HFF-Myc (cell line): Measurements from ENCODE around the gene SLC25A26.

Experiments used
- DNase-seq: peaks from one replicate; pipeline ENCODE4 v3.0.0-alpha.2; 2011; ENCODE audit warnings: low read depth; ENCODE audit errors: extremely low read depth
- H3K4me3 ChIP-seq: replicated peaks from 2 replicates; pipeline ENCODE4 v1.5.1; 2011; ENCODE audit warnings: low read depth, mild to moderate bottlenecking, control low read depth, low read length
- TF ChIP-seq, protein P1 (sequence below): IDR thresholded peaks from 2 replicates; pipeline ENCODE4 v1.5.1; 2012; ENCODE audit warnings: mild to moderate bottlenecking, low read depth, low read length, control low read depth; ENCODE audit errors: missing control alignments

Gene SLC25A26

DNA sequence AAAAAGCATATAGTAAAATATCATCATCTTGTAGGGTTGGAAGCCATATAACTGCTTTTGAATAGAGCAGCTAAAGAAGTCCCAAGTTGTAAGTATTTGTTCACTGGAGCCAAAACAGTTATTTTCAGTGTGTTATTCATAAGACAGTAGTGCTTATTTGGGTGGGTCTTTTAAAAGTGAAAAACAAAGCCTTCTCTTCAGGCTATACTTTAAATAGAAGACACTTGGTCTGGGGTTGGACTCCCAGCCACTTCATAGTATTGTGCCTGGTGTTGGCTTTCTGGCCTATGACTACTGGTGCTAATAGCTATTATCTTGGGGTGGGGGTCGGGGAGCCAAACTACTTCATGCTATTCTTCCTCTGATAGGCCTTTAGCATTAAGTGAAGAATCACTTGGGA lies 135.2 kb downstream of the SLC25A26 start:
- H3K4me3 ChIP-seq = no peak overlapping the region
- TF ChIP-seq, protein P1, sequence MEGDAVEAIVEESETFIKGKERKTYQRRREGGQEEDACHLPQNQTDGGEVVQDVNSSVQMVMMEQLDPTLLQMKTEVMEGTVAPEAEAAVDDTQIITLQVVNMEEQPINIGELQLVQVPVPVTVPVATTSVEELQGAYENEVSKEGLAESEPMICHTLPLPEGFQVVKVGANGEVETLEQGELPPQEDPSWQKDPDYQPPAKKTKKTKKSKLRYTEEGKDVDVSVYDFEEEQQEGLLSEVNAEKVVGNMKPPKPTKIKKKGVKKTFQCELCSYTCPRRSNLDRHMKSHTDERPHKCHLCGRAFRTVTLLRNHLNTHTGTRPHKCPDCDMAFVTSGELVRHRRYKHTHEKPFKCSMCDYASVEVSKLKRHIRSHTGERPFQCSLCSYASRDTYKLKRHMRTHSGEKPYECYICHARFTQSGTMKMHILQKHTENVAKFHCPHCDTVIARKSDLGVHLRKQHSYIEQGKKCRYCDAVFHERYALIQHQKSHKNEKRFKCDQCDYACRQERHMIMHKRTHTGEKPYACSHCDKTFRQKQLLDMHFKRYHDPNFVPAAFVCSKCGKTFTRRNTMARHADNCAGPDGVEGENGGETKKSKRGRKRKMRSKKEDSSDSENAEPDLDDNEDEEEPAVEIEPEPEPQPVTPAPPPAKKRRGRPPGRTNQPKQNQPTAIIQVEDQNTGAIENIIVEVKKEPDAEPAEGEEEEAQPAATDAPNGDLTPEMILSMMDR = no peak
- no peak for DNase-seq

DNA sequence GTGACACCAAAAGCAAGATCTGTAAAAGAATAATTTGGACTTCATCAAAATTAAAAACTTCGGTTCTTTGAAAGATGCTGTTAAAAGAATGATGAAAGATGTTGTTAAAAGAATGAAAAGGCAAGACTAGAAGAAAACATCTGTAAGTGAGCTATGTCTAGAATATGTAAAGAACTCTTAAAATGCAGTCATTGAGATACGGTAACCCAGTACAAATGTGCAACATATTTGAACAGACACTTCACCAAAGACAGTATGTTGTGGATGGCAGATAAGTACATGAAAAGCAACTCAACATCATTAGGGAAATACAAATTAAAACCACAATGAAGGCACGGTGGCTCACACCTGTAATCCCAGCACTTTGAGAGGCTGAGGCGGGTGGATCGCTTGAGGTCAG lies 140.6 kb downstream of the SLC25A26 start:
- DNase-seq = no peak
- TF ChIP-seq, protein P1 = no peak
- no peak overlapping the region for H3K4me3 ChIP-seq

DNA sequence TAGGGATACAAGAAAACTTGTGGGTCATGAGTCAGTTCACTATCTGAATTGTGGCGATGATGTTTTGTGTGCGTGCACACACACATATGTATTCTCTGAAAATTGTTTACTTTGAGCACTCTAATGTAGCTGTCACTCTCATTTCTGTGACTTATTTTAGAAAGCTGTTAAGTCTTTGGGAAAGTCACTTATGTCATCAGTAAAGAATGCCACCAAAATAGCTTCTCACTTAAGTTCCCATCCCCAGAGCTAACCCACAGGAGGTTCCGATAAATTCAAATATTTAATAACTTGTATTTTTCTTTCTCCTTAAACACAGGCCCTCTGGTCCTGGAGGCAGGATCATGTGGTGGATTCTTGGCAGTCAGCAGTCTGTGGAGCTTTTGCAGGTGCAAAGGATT lies 141.7 kb downstream of the SLC25A26 start:
- TF ChIP-seq, protein P1 = no peak
- DNase-seq = no peak
- H3K4me3 ChIP-seq = no peak overlapping the region

DNA sequence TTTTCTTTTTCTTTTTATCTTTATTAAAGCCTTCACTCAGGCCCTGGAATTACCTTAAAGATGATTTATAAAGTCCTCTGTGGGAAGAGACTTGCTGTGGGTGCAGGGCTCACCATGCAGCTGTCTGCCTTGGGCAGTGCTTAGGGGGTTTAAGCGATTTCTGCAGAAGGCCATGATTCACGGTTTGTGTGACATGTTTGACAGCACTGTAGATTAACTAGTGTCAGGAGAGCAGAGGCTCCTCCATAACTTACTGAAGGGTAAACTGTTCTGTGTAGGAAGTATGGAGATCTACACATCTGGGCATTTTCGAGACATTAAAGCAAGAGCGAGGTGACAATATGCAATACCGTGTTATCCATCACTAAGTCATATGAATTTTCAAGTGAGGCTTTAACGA lies 142.3 kb downstream of the SLC25A26 start:
- TF ChIP-seq, protein P1 = no peak
- no peak for DNase-seq
- no peak overlapping the region for H3K4me3 ChIP-seq

DNA sequence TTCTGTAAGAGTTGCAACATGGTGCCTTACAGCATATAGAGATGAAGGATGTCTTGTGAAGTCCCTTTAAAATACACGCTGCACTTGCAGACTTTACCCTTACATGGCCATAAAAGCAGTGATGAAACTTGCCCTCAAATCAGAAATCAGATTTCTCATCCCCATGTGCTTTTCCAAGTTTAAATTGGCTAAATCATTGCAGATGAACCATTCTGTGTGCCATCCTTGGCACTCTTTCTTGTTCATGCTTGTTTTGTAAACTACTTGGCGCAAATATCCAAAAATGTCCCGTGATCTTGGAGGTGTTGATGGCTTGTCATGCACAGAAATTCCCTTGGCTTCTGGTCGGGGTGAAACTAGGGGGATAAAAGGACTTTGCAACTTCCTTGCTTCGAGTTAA lies 144.3 kb downstream of the SLC25A26 start:
- DNase-seq = no peak
- TF ChIP-seq, protein P1 = no peak
- no peak overlapping the region for H3K4me3 ChIP-seq

DNA sequence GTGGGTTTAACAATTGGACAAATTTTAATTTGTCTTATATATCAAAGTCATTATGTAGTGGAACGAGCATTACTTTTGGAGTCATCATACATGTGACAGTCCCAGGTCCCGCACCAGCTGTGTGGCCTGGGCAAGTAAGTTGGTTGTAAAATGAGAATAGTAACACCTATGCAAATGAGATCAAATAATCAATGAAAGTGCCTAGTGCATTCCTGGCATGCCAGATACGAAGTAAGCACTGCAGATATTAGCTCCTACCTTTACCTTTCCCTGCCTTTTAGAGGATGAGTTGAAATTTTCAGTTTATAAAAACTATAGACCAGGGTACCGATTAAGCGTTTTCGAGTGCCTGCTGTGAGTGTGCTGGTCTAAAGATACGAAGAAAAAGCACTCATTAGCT lies 145.9 kb downstream of the SLC25A26 start:
- TF ChIP-seq, protein P1 = no peak
- H3K4me3 ChIP-seq = no peak overlapping the region
- DNase-seq = no peak

DNA sequence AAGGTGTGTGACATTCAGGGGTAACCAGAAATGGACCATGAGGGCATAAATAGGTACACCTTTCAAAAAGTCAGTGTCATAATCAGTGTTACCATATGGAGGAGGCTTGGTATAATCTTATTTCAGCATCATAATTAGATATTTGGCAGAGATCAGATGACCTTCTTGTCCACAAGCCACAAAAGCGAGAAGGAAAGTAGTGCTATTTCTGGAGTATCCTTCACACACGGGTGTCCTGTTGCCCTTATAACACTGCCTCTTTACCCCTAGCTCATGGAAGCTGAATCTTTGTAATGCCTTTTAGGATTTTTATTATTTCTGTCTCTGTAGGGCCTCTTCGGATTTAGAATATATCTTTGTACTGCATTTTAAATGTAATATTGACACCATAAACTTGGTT lies 147.2 kb downstream of the SLC25A26 start:
- TF ChIP-seq, protein P1 = no peak
- no peak overlapping the region for H3K4me3 ChIP-seq
- no peak for DNase-seq
